SKM-1 treated with dmso at 0.1 percent for 144 hours (cell line): ENCODE measurements around the gene CCDC167.
A peak's percentile ranks its signal among the peaks of the same experiment; 100 is the strongest.

Source experiments
- DNase-seq: peaks from one replicate; lab custom pipeline; 2025; ENCODE audit not compliant: unreplicated experiment; lab: John Stamatoyannopoulos, UW

Gene CCDC167

GRCh38 chr6:37531026-37531425 lies 31.3 kb upstream of the CCDC167 start:
- DNase-seq: no peak

GRCh38 chr6:37530297-37530696 lies 30.6 kb upstream of the CCDC167 start:
- DNase-seq: no peak

- DNase-seq: no peak
These were observed 28.8 kb upstream of the CCDC167 start for GRCh38 chr6:37528541-37528940.

GRCh38 chr6:37525460-37526357 lies 26.0 kb upstream of the CCDC167 start:
- no peak for DNase-seq

GRCh38 chr6:37524970-37525318 lies 25.3 kb upstream of the CCDC167 start:
- no peak for DNase-seq

GRCh38 chr6:37524025-37524969 lies 24.6 kb upstream of the CCDC167 start:
- no peak for DNase-seq

- no peak for DNase-seq
These were observed 23.7 kb upstream of the CCDC167 start for GRCh38 chr6:37523412-37523811.

- DNase-seq: no peak
These were observed 23.1 kb upstream of the CCDC167 start for GRCh38 chr6:37522836-37523235.

- no peak for DNase-seq
These were observed 22.0 kb upstream of the CCDC167 start for GRCh38 chr6:37521674-37522073.

- DNase-seq: no peak
These were observed 21.2 kb upstream of the CCDC167 start for GRCh38 chr6:37520926-37521325.

- no peak for DNase-seq
These were observed 19.8 kb upstream of the CCDC167 start for GRCh38 chr6:37519461-37519860.

GRCh38 chr6:37518116-37518515 lies 18.4 kb upstream of the CCDC167 start:
- DNase-seq: no peak

GRCh38 chr6:37517411-37517812 lies 17.7 kb upstream of the CCDC167 start:
- DNase-seq: peak; percentile 75

GRCh38 chr6:37516920-37517405 lies 17.3 kb upstream of the CCDC167 start:
- no peak for DNase-seq

GRCh38 chr6:37516076-37516919 lies 16.6 kb upstream of the CCDC167 start:
- DNase-seq: no peak

GRCh38 chr6:37515712-37516075 lies 16.0 kb upstream of the CCDC167 start:
- DNase-seq: no peak

- no peak for DNase-seq
These were observed 15.1 kb upstream of the CCDC167 start for GRCh38 chr6:37514837-37515236.

- no peak for DNase-seq
These were observed 14.7 kb upstream of the CCDC167 start for GRCh38 chr6:37514321-37514771.

- DNase-seq: no peak
These were observed 13.9 kb upstream of the CCDC167 start for GRCh38 chr6:37513576-37513975.

- DNase-seq: no peak
These were observed 13.5 kb upstream of the CCDC167 start for GRCh38 chr6:37513155-37513554.
